H9 (cell line): Measurements from ENCODE around the gene SEH1L. TPM values are rescaled to one million over a fixed set of nuclear protein-coding genes. Genes with fewer than 3 reads are reported as not detected.

Experiments used
- DNase-seq: peaks from one replicate; pipeline ENCODE4 v3.0.0-alpha.2; 2017
- H2AFZ ChIP-seq: one replicate; pipeline ENCODE4 v1.6.1; 2013; ENCODE audit warnings: mild to moderate bottlenecking, low read length, control low read depth, moderate library complexity
- H2AK5ac ChIP-seq: 2 replicates; pipeline ENCODE4 v1.6.1; 2013; ENCODE audit warnings: low read length, control low read depth, mixed read lengths; ENCODE audit not compliant: insufficient read length
- H2BK120ac ChIP-seq: one replicate; pipeline ENCODE4 v1.6.1; 2013; ENCODE audit warnings: low read depth, mild to moderate bottlenecking, low read length, control low read depth, inconsistent platforms; ENCODE audit not compliant: poor library complexity, severe bottlenecking
- H2BK12ac ChIP-seq: 2 replicates; pipeline ENCODE4 v1.6.1; 2013; ENCODE audit warnings: low read length, control low read depth, mixed read lengths, low read depth; ENCODE audit not compliant: insufficient read length
- H2BK15ac ChIP-seq: 2 replicates; pipeline ENCODE4 v1.6.1; 2013; ENCODE audit warnings: low read depth, low read length, control low read depth
- H2BK20ac ChIP-seq: one replicate; pipeline ENCODE4 v1.6.1; 2013; ENCODE audit warnings: low read depth, mild to moderate bottlenecking, low read length, control low read depth, inconsistent platforms; ENCODE audit not compliant: poor library complexity, severe bottlenecking
- H2BK5ac ChIP-seq: 2 replicates; pipeline ENCODE4 v1.6.1; 2013; ENCODE audit warnings: low read length, control low read depth, mixed read lengths; ENCODE audit not compliant: insufficient read length
- H3K14ac ChIP-seq: 2 replicates; pipeline ENCODE4 v1.6.1; 2013; ENCODE audit warnings: low read length, control low read depth; ENCODE audit not compliant: insufficient read depth
- H3K18ac ChIP-seq: 2 replicates; pipeline ENCODE4 v1.6.1; 2013; ENCODE audit warnings: low read depth, mild to moderate bottlenecking, mixed read lengths, low read length, control low read depth; ENCODE audit not compliant: insufficient read length
- H3K23ac ChIP-seq: 2 replicates; pipeline ENCODE4 v1.6.1; 2013; ENCODE audit warnings: low read length, control low read depth, mixed read lengths, low read depth; ENCODE audit not compliant: insufficient read length
- H3K23me2 ChIP-seq: 2 replicates; pipeline ENCODE4 v1.6.1; 2013; ENCODE audit warnings: low read depth, mild to moderate bottlenecking, mixed read lengths, low read length, control low read depth; ENCODE audit not compliant: insufficient read length, poor library complexity, severe bottlenecking
- H3K27ac ChIP-seq: 2 replicates; pipeline ENCODE4 v1.5.1; 2013; ENCODE audit warnings: low read length, control low read depth, mixed read lengths, low read depth; ENCODE audit not compliant: insufficient read length
- H3K27me3 ChIP-seq: 2 replicates; pipeline ENCODE4 v1.6.1; 2013; ENCODE audit warnings: low read length, control low read depth, inconsistent platforms; ENCODE audit not compliant: insufficient read depth
- H3K4ac ChIP-seq: 2 replicates; pipeline ENCODE4 v1.6.1; 2013; ENCODE audit warnings: low read depth, mild to moderate bottlenecking, control low read depth, inconsistent platforms, low read length, moderate library complexity
- H3K4me1 ChIP-seq: 2 replicates; pipeline ENCODE4 v1.6.1; 2013; ENCODE audit warnings: low read length, control low read depth, inconsistent platforms; ENCODE audit not compliant: insufficient read depth
- H3K4me2 ChIP-seq: 2 replicates; pipeline ENCODE4 v1.6.1; 2013; ENCODE audit warnings: low read length, control low read depth, mixed read lengths; ENCODE audit not compliant: insufficient read length, insufficient read depth
- H3K56ac ChIP-seq: 2 replicates; pipeline ENCODE4 v1.6.1; 2013; ENCODE audit warnings: low read depth, mild to moderate bottlenecking, mixed read lengths, low read length, control low read depth; ENCODE audit not compliant: insufficient read length
- H3K79me1 ChIP-seq: 2 replicates; pipeline ENCODE4 v1.6.1; 2013; ENCODE audit warnings: low read depth, mild to moderate bottlenecking, moderate library complexity, low read length, control low read depth, inconsistent platforms; ENCODE audit not compliant: insufficient read depth, poor library complexity, severe bottlenecking
- H3K79me2 ChIP-seq: 2 replicates; pipeline ENCODE4 v1.6.1; 2013; ENCODE audit warnings: low read length, control low read depth, inconsistent platforms; ENCODE audit not compliant: insufficient read depth
- H3K9ac ChIP-seq: 2 replicates; pipeline ENCODE4 v1.6.1; 2013; ENCODE audit warnings: low read length, control low read depth, mixed read lengths; ENCODE audit not compliant: insufficient read length; ENCODE audit errors: extremely low read depth
- H3K9me3 ChIP-seq: one replicate; pipeline ENCODE4 v1.6.1; 2013; ENCODE audit warnings: low read depth, low read length, inconsistent platforms; ENCODE audit not compliant: control insufficient read depth
- H3T11ph ChIP-seq: one replicate; pipeline ENCODE4 v1.6.1; 2013; ENCODE audit warnings: mild to moderate bottlenecking, low read length, control low read depth, inconsistent platforms
- H4K20me1 ChIP-seq: one replicate; pipeline ENCODE4 v1.6.1; 2013; ENCODE audit not compliant: control insufficient read depth, insufficient read length, insufficient read depth
- H4K5ac ChIP-seq: 2 replicates; pipeline ENCODE4 v1.6.1; 2013; ENCODE audit warnings: low read depth, mild to moderate bottlenecking, mixed read lengths, low read length, control low read depth; ENCODE audit not compliant: insufficient read length
- H4K8ac ChIP-seq: replicated peaks from 2 replicates; pipeline ENCODE4 v1.6.1; 2013; ENCODE audit warnings: low read length, control low read depth, mixed read lengths, low read depth; ENCODE audit not compliant: insufficient read length
- H4K91ac ChIP-seq: 2 replicates; pipeline ENCODE4 v1.6.1; 2013; ENCODE audit warnings: low read depth, mild to moderate bottlenecking, moderate library complexity, mixed read lengths, low read length, control low read depth; ENCODE audit not compliant: insufficient read length
- H3K27ac Mint-ChIP-seq, 3 experiments: 2 replicates in 2 of 3; 3 replicates in 1 of 3; pipeline ENCODE4 v1.8.0; 2020 to 2021; ENCODE audit warnings: mixed read lengths in 3 of 3, mild to moderate bottlenecking in 1 of 3, moderate library complexity in 1 of 3
- H3K27me3 Mint-ChIP-seq: 2 replicates; pipeline ENCODE4 v1.8.0; 2021; ENCODE audit warnings: low read depth, mild to moderate bottlenecking, moderate library complexity, mixed read lengths
- H3K36me3 Mint-ChIP-seq, 3 experiments: 2 replicates in 2 of 3; 3 replicates in 1 of 3; pipeline ENCODE4 v1.8.0; 2020 to 2021; ENCODE audit warnings: low read depth in 3 of 3, mixed read lengths in 3 of 3; ENCODE audit not compliant: insufficient read depth in 1 of 3
- H3K4me1 Mint-ChIP-seq, 2 experiments: 2 replicates each; pipeline ENCODE4 v1.8.0; 2020; ENCODE audit warnings: mixed read lengths in 2 of 2
- H3K4me3 Mint-ChIP-seq, 2 experiments: 2 replicates in 1 of 2; 3 replicates in 1 of 2; pipeline ENCODE4 v1.8.0; 2020 to 2021; ENCODE audit warnings: mild to moderate bottlenecking in 2 of 2, mixed read lengths in 2 of 2, moderate library complexity in 1 of 2
- H3K9me3 Mint-ChIP-seq, 2 experiments: 2 replicates in 1 of 2; 3 replicates in 1 of 2; pipeline ENCODE4 v1.8.0; 2020; ENCODE audit warnings: mild to moderate bottlenecking in 2 of 2, mixed read lengths in 2 of 2, moderate library complexity in 1 of 2
- WGBS: extraction: QIAGEN DNeasy Blood & Tissue Kit; methylation state at CpG from one replicate; pipeline ENCODE4 v1.1.7; 2013; ENCODE audit warnings: missing lambda C conversion rate, low lambda C conversion rate, mixed read lengths; ENCODE audit not compliant: insufficient read length; ENCODE audit errors: extremely low coverage; 5-methylcytosine and 5-hydroxymethylcytosine counted together
- total RNA-seq: library from RNA; stranded (reverse); gene quantifications from 2 replicates; pipeline ENCODE4 v1.2.1, GENCODE V29; 2021
- TF ChIP-seq, protein P1 (sequence below): fragments of 200-600 bp; sonication (generic); conservative IDR thresholded peaks from 3 replicates; pipeline ENCODE4 v1.8.0; 2021; ENCODE audit warnings: antibody characterized with exemption, mild to moderate bottlenecking

The SEH1L gene
- total RNA-seq, 1 experiment from 2014 or later = 97.2 TPM

DNA sequence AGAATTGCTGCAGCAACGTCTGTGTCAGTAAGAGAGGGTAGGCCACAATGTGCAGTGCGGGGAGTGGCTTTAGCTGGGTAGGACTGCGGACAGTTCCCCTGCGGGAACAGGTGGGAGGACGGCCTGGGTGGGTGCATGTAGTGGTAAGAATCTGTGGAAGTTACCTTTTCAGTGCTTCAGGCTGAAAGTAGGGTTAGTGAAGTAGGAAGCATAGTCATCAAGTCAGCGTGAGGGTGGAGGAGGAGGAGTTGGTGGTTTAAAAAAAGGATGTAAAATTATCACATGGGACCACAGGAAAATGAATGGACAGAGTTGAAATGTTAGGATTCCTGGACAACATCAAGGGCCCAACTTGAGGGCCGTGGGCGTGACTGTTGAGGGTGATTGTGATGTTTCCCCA lies 56.6 kb downstream of the SEH1L start:
- H4K8ac ChIP-seq = no peak overlapping the region
- H3K4me2 ChIP-seq = no peak overlapping the region
- H3K4me1 ChIP-seq = no peaks in the 10 kb centered on the region
- H3K23me2 ChIP-seq = no peaks in the 10 kb centered on the region
- TF ChIP-seq, protein P1, sequence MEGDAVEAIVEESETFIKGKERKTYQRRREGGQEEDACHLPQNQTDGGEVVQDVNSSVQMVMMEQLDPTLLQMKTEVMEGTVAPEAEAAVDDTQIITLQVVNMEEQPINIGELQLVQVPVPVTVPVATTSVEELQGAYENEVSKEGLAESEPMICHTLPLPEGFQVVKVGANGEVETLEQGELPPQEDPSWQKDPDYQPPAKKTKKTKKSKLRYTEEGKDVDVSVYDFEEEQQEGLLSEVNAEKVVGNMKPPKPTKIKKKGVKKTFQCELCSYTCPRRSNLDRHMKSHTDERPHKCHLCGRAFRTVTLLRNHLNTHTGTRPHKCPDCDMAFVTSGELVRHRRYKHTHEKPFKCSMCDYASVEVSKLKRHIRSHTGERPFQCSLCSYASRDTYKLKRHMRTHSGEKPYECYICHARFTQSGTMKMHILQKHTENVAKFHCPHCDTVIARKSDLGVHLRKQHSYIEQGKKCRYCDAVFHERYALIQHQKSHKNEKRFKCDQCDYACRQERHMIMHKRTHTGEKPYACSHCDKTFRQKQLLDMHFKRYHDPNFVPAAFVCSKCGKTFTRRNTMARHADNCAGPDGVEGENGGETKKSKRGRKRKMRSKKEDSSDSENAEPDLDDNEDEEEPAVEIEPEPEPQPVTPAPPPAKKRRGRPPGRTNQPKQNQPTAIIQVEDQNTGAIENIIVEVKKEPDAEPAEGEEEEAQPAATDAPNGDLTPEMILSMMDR = no peak
- no peak overlapping the region for H4K5ac ChIP-seq
- no peak overlapping the region for H3K27ac ChIP-seq
- no peaks in the 10 kb centered on the region for H3K79me2 ChIP-seq
- peaks cover 3% of the 10 kb centered on the region for H3K79me1 ChIP-seq
- Mint-ChIP-seq H3K4me1 (no peaks in the 10 kb centered on the region), H3K36me3 (peaks cover 2 to 33% (median 15%) of the 10 kb centered on the region in 3 experiments; a peak in 6 of 7 replicates), H3K27me3 (no peaks in the 10 kb centered on the region), H3K27ac (no peak overlapping the region), H3K9me3 (no peaks in the 10 kb centered on the region), H3K4me3 (no peak overlapping the region)
- H3K23ac ChIP-seq = no peak overlapping the region
- H3K4ac ChIP-seq = no peak overlapping the region
- no peaks in the 10 kb centered on the region for H3K9me3 ChIP-seq
- H2BK5ac ChIP-seq = no peak overlapping the region
- no peak overlapping the region for H2AK5ac ChIP-seq
- H3T11ph ChIP-seq = no peak overlapping the region
- H3K18ac ChIP-seq = no peak overlapping the region
- H3K56ac ChIP-seq = no peak overlapping the region
- no peaks in the 10 kb centered on the region for H3K27me3 ChIP-seq
- H2BK120ac ChIP-seq = no peak overlapping the region
- H3K14ac ChIP-seq = no peak overlapping the region
- WGBS = 100% methylated on average over 1 of the region's 8 CpGs
- no peak overlapping the region for H2BK12ac ChIP-seq
- no peak overlapping the region for H4K91ac ChIP-seq
- H2AFZ ChIP-seq = no peak overlapping the region
- no peaks in the 10 kb centered on the region for H4K20me1 ChIP-seq
- no peak overlapping the region for H2BK20ac ChIP-seq
- DNase-seq = no peak
- no peak overlapping the region for H3K9ac ChIP-seq
- no peak overlapping the region for H2BK15ac ChIP-seq
